HEK293T (cell line): ENCODE results near the gene NT5M.

Experiments used
- FOXM1 ChIP-seq: fragments of 450-650 bp; IDR thresholded peaks from 2 replicates; pipeline ENCODE4 v1.6.1; 2017; ENCODE audit warnings: mild to moderate bottlenecking, borderline replicate concordance
- SUZ12 ChIP-seq: fragments of 450-650 bp; IDR thresholded peaks from 2 replicates; pipeline ENCODE4 v1.6.1; 2016; ENCODE audit warnings: mild to moderate bottlenecking

- TF ChIP-seq SUZ12 (no peak), FOXM1 (no peak)
Measured at GRCh38 chr17:17309356-17309755, 6.2 kb downstream of the NT5M start.
